HG02678 (cell line): ENCODE results near the gene LHX2.

Source experiments
- ATAC-seq: cut with Tn5 transposase; IDR thresholded peaks from one replicate; pipeline ENCODE4 v1.9.1; 2021; ENCODE audit warnings: mild to moderate bottlenecking, moderate library complexity; ENCODE audit not compliant: unreplicated experiment

Gene LHX2

GRCh38 chr9:124029617-124030016, 18.0 kb downstream of the LHX2 start:
- ATAC-seq = no peak

DNA sequence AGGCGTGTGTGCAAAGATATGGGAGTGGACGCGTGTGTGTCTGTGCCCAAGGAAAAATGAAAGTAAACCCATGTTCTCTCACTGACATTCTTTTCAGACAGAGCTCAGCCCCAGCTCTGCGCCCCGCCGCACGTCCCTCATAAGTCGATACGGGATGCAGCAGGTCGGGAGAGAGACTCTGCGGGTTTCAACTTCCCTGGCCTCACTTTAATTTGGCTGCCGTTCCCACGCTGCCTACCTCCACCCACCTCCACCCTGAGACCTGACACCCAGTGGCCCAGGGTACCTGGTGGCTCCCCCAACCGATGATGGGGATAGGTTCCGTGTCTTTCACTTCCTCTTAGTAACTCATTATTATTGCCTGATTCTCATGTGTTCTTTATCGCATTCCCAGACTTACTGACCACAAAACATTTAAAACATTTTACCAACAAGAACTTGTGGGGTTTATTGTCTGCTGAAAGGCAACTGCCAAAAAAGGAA, 19.4 kb downstream of the LHX2 start:
- no peak for ATAC-seq

- ATAC-seq = no peak
Observed at GRCh38 chr9:124032247-124032646, 20.7 kb downstream of the LHX2 start.

DNA sequence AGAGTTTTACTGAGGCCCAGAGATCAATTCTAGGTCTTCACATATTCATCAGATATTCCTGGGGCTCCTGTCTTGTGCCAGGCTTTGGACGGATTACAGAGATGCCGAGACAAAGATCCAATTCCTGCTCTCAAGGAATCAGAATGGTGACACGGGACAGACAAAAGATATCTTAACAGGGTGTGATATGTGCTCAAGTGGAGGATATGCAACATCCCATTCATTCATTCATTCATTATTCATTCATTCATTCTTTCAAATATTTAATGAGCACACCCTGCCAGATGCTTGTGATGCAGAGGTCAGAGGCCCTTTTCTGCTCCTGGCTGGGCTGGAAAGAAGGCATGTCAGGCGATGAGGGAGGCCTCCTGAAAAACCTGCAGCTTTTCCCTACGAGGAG, 21.8 kb downstream of the LHX2 start:
- no peak for ATAC-seq

DNA sequence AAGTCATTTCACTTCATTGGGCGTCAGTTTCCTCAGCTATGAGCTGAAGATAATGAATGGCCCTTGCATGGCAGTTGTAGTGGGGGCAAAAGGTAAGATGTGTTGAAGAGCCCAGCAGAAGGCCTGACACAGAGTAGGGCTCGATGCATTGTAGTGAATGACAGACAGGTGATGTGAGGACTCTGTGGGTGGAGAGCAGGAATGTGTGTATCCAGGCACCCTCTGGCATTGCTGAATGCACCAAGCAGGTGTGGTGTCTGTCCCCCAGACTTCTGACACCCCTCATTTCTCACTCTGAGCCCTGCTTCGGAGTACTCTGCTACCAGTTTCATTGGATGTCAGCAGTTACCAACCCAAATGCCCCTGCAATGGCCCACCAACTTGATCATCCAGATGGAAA, 22.4 kb downstream of the LHX2 start:
- ATAC-seq = no peak

DNA sequence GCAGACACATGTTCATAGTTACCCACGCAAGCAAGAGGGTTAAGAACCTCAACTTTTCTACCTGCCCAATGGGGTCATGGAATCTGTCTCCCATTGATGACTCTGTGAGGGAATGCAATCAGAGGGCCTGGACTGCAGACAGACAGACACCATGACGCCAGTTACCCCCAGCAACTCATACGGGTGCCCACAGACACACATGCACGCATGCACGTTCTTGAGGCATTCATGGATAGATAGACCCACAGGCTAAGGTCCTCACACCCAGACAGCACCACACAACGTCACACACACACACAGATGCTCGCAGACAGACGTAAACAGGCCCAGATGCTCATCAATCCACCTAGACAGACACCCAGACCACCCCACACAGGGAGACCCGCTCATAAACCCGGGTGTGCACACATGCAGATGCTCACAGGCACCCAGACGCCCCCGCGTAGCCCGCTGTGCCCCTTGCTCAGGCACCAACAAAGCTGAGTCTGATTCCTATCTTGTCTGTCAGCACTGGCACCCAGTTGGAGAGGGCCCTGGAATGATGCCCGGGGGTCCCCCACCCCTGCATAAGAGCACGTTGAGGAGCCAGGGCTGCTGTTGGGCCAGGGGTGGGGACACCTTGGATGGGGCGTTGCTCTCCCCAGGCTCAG, 23.6 kb downstream of the LHX2 start:
- ATAC-seq = no peak

- ATAC-seq = no peak
Observed at GRCh38 chr9:124036578-124036977, 25.0 kb downstream of the LHX2 start.

- no peak for ATAC-seq
Observed at GRCh38 chr9:124037790-124038189, 26.2 kb downstream of the LHX2 start.

- ATAC-seq = no peak
Observed at GRCh38 chr9:124038239-124038638, 26.7 kb downstream of the LHX2 start.

DNA sequence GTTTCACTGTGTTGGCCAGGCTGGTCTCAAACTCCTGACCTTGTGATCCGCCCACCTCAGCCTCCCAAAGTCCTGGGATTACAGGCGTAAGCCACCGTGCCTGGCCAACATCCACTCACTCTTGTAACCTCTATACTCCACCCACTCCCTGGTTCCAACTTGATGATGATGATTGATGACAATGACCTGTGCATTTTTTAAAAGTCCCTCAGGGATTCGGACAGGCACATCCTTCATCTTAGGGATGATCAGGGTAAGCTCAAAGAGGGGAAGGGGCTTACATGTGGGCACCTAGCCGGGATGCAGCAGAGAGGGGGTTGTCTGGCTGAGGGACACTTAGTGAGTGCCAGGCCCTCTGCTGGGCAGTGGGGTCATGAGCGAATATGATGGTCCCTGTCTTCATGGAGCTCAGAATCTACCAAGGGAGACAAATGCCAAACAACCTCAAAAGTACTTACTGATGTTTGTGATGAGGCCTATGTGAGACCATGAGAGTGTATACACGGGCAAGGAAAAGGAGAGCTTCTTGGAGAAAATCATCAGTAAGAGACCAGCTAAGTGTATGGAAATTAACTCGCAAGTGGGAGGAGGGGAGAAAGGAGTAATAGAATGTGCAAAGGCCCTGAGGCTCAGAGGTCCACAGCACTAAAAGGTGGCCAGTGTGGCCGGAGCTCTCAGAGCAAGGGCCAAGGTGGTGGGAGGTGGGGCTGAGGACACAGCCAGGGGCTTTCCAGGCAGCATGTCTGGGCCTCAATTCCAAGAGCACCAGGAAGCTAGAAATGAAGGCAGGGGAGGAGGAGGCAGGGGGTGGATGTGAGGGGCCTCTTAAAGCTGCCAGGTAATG, 27.4 kb downstream of the LHX2 start:
- no peak for ATAC-seq

GRCh38 chr9:124040186-124040931, 28.8 kb downstream of the LHX2 start:
- ATAC-seq = no peak

GRCh38 chr9:124040935-124041816, 29.6 kb downstream of the LHX2 start:
- ATAC-seq = no peak

- no peak for ATAC-seq
Observed at GRCh38 chr9:124041817-124042116, 30.2 kb downstream of the LHX2 start.

- ATAC-seq = no peak
Observed at GRCh38 chr9:124042201-124042721, 30.7 kb downstream of the LHX2 start.

DNA sequence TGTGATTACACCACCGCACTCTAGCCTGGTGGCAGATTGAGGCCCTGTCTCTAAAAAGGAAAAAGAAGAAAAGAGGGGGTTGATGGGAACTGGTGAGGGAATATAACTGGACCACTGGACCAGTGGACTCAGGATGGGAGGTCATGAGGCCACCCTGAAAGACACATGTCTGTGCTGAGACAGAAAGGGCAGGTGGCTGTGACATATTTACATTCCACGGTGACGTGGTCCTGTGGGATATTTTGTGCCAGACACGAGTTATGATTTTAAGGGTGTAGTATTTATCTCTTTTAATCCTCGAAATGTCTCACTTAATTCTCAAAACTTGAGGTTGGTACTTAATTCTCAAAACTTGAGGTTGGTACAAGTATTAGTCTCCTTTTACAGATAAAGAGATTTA, 32.9 kb downstream of the LHX2 start:
- ATAC-seq = no peak

GRCh38 chr9:124045076-124045829, 33.7 kb downstream of the LHX2 start:
- ATAC-seq = no peak

DNA sequence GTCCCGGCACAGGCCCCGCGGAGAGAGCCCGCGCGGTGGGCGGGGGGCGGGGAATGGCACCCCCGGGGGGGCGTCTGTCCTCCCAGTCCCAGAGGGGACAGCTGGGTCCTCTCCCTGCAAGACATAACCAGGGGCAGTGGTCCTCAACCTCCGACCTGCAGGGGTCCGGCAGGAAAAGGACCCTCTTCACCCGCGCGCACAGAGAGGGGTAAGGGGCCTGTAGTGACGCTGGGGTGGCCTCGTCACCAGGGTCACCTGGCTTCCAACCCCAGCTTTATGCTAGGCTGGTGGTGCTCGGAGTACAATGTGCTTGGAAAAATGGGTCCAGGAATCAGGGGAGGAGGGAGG, 34.2 kb downstream of the LHX2 start:
- no peak for ATAC-seq

DNA sequence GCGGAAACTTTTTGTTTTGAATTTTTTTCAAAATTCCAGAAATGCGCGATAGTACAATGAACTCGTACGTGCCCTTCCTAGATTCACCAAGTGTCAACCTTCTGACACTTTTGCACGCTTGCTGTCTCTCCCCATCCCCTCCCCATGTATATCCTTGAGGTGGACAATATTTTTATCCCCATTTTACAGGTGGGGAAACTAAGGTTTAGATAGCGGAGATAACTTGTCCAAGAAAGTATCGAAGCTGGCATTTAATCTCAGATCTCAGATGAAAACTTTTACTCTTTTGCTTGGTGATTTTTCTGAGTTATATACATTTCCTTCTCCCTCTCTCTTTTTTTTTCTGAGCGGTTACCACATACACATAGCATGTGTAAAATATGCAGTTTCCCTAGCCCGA, 34.6 kb downstream of the LHX2 start:
- ATAC-seq = no peak

GRCh38 chr9:124047251-124047672, 35.7 kb downstream of the LHX2 start:
- ATAC-seq = no peak

- ATAC-seq = no peak
Observed at GRCh38 chr9:124050955-124051354, 39.4 kb downstream of the LHX2 start.
